Measurements from ENCODE around the gene USP5. TPM values are rescaled to one million over a fixed set of nuclear protein-coding genes. Genes with fewer than 3 reads are reported as not detected.
A peak's percentile ranks its signal among the peaks of the same experiment; 100 is the strongest.

Gene USP5
- total and polyA plus RNA-seq, 9 donors, result 13.9 to 84.3 (median 54.9) TPM

GRCh38 chr12:6823182-6824084 lies 28.5 kb upstream of the USP5 start:
- Histone ChIP-seq H3K9me3 (no peaks in the 10 kb centered on the region), H3K27me3 (no peaks in the 10 kb centered on the region), H3K27ac (no peak overlapping the region), H3K4me1 (ENCODE audit: insufficient read depth) (peaks cover 14% of the 10 kb centered on the region), H3K36me3 (no peaks in the 10 kb centered on the region), H3K4me3 (no peak overlapping the region)
- 75 to 77% (median 76%) methylated on average over 8 to 12 of the region's 12 CpGs for WGBS, 3 donors
- no peak for DNase-seq
- TF ChIP-seq CTCF (IDR thresholded peaks at IDR 0.05) (no peak), POLR2A (IDR thresholded peaks at IDR 0.05) (no peak), EP300 (IDR thresholded peaks at IDR 0.05) (no peak)
- intact Hi-C loops (cut with DNase I), result loop anchor here in 2 of 4 donors (5.0 kb wide), 2 partner anchors 41 to 86 kb away; no protein-coding TSS in a partner anchor

- no peak overlapping the region for H3K4me3 ChIP-seq
- H3K27me3 ChIP-seq, result no peaks in the 10 kb centered on the region
- 84 to 89% (median 87%) methylated on average over 36 to 37 of the region's 37 CpGs for WGBS, 3 donors
- DNase-seq, result peak in 1 of 5 donors; percentile 35
- H3K9me3 ChIP-seq, result no peaks in the 10 kb centered on the region
- TF ChIP-seq POLR2A (IDR thresholded peaks at IDR 0.05), result no peak
- no peak for TF ChIP-seq EP300 (IDR thresholded peaks at IDR 0.05)
- no peak for TF ChIP-seq CTCF (IDR thresholded peaks at IDR 0.05)
- H3K27ac ChIP-seq, result no peak overlapping the region
- intact Hi-C loops (cut with DNase I), result loop anchor here in 2 of 4 donors (5.0 kb wide), 2 partner anchors 42 to 87 kb away; no protein-coding TSS in a partner anchor
- peaks cover 14% of the 10 kb centered on the region for H3K4me1 ChIP-seq (ENCODE audit: insufficient read depth)
- no peaks in the 10 kb centered on the region for H3K36me3 ChIP-seq
Observed at GRCh38 chr12:6824085-6824775, 27.7 kb upstream of the USP5 start.

- DNase-seq, result peak in 1 of 5 donors; percentile 37
- no peak overlapping the region for H3K27ac ChIP-seq
- WGBS, 3 donors, result 26 to 31% (median 30%) methylated on average over 12 of the region's 12 CpGs
Observed at GRCh38 chr12:6824901-6825381, 27.0 kb upstream of the USP5 start.

More at GRCh38 chr12:6824901-6825381, 27.0 kb upstream of the USP5 start:
- TF ChIP-seq POLR2A (IDR thresholded peaks at IDR 0.05) (no peak), CTCF (IDR thresholded peaks at IDR 0.05) (no peak), EP300 (IDR thresholded peaks at IDR 0.05) (no peak)
- H3K27me3 ChIP-seq, result no peaks in the 10 kb centered on the region
- intact Hi-C loops (cut with DNase I), result loop anchor here (5.0 kb wide), 4 partner anchors 43 to 208 kb away; partner anchors contain the start of gene MLF2 (in 2 of the 4)
- no peak overlapping the region for H3K4me3 ChIP-seq
- H3K36me3 ChIP-seq, result no peaks in the 10 kb centered on the region
- peaks cover 14% of the 10 kb centered on the region for H3K4me1 ChIP-seq (ENCODE audit: insufficient read depth)
- H3K9me3 ChIP-seq, result no peaks in the 10 kb centered on the region
